ENCODE data around the gene PLTP.

GRCh38 chr20:45867136-45867818 lies 44.7 kb downstream of the PLTP start:
- no peak for TF ChIP-seq POLR2A (IDR thresholded peaks at IDR 0.05)
- no peak for TF ChIP-seq CTCF (IDR thresholded peaks at IDR 0.05 in 4 of 5, conservative IDR thresholded peaks at IDR 0.05 in 1 of 5)

All from gastrocnemius medialis (tissue), 4 donors.